ENCODE results near the gene NXPH3.

- TF ChIP-seq SUZ12 (IDR thresholded peaks at IDR 0.05) = no peak
- TF ChIP-seq FOXM1 (IDR thresholded peaks at IDR 0.05; ENCODE audit: borderline replicate concordance) = no peak
- no peak for TF ChIP-seq PKNOX1 (IDR thresholded peaks at IDR 0.05)
- TF ChIP-seq ARNT (IDR thresholded peaks at IDR 0.05) = no peak
- TF ChIP-seq SP1 (IDR thresholded peaks at IDR 0.05) = no peak
- no peak for TF ChIP-seq CTBP1 (IDR thresholded peaks at IDR 0.05; ENCODE audit: borderline replicate concordance)
- TF ChIP-seq ELF4 (IDR thresholded peaks at IDR 0.05) = no peak
Observed at GRCh38 chr17:49546546-49547535, 28.8 kb upstream of the NXPH3 start.

All from HEK293T (cell line).